ENCODE measurements around the gene CYB561. TPM values are rescaled to one million over a fixed set of nuclear protein-coding genes. Genes with fewer than 3 reads are reported as not detected.
A peak's percentile ranks its signal among the peaks of the same experiment; 100 is the strongest.

Gene CYB561
- total RNA-seq, 1 experiment from 2014 or later = 125 TPM

DNA sequence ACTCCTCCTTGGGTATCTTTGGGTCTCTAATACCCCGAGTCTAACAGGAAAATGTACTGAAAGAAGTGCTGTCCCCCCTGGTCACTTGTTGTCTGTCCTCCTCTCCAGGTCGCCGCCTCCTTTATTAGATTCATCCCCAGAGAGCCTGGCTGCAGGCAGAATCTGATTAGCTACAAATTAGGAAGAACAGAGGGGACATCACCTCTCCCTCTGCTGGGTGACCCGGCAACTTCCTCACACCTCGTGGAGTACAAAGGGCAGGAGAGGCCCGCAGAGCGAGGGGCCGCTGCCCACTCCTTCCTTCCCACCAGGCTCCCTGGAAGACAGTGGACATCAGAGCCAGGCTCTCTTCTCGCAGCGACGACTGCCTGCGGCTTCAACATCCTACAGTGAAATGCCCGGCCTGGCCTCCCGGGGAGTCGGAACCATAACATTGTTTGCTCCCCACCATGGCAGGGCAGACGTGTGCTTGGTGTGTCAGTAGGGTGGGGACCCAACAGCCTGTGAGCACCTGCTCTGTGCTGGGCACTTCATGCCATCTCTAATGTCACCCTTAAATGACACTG, 5.3 kb downstream of the CYB561 start:
- H3F3A ChIP-seq (ENCODE audit: low read length, unreplicated experiment) = peaks cover 4% of the 10 kb centered on the region
- no peaks in the 10 kb centered on the region for H3K9me2 ChIP-seq (replicated peaks; ENCODE audit: low read length)
- H3K27me3 ChIP-seq (ENCODE audit: low read length) = no peaks in the 10 kb centered on the region
- no peak for TF ChIP-seq EZH2phosphoT487 (IDR thresholded peaks at IDR 0.05; ENCODE audit: borderline replicate concordance, low read length)
- TF ChIP-seq, protein P1, sequence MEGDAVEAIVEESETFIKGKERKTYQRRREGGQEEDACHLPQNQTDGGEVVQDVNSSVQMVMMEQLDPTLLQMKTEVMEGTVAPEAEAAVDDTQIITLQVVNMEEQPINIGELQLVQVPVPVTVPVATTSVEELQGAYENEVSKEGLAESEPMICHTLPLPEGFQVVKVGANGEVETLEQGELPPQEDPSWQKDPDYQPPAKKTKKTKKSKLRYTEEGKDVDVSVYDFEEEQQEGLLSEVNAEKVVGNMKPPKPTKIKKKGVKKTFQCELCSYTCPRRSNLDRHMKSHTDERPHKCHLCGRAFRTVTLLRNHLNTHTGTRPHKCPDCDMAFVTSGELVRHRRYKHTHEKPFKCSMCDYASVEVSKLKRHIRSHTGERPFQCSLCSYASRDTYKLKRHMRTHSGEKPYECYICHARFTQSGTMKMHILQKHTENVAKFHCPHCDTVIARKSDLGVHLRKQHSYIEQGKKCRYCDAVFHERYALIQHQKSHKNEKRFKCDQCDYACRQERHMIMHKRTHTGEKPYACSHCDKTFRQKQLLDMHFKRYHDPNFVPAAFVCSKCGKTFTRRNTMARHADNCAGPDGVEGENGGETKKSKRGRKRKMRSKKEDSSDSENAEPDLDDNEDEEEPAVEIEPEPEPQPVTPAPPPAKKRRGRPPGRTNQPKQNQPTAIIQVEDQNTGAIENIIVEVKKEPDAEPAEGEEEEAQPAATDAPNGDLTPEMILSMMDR (conservative IDR thresholded peaks at IDR 0.05; ENCODE audit: low read depth, low read length) = no peak
- TF ChIP-seq EZH2 (IDR thresholded peaks at IDR 0.05; ENCODE audit: low read length, unreplicated experiment) = no peak
- no peak overlapping the region for H3K9ac ChIP-seq (ENCODE audit: low read length)
- no TSS peak for BruUV-seq (replicated peaks)
- no peaks in the 10 kb centered on the region for H3K36me3 ChIP-seq (ENCODE audit: low read depth, low read length)
- intact Hi-C loops (cut with micrococcal nuclease) = no loop called here
- DNase-seq (no peak), ATAC-seq (no peak)
- H4K20me1 ChIP-seq (ENCODE audit: low read length) = no peaks in the 10 kb centered on the region
- POLR2A ChIA-PET (ENCODE audit: unreplicated experiment) = interaction anchor here (0.7 kb wide), 1 partner anchor 38 kb away, joined by 6 read pairs; no protein-coding TSS in a partner anchor
- no peak overlapping the region for H2AFZ ChIP-seq (ENCODE audit: low read length)
- H3K79me2 ChIP-seq (ENCODE audit: low read length) = peaks cover 94% of the 10 kb centered on the region
- peak overlapping the region; percentile 66; the same call in 1 of the 2 replicates for H3K27ac ChIP-seq (ENCODE audit: low read length)
- H3K4me1 ChIP-seq (ENCODE audit: insufficient read depth, low read length) = peaks cover 42% of the 10 kb centered on the region
- H3K4me2 ChIP-seq (ENCODE audit: low read length) = no peak overlapping the region
- no peak overlapping the region for H3K4me3 ChIP-seq (ENCODE audit: low read length)
- H3K9me3 ChIP-seq (ENCODE audit: low read length) = no peaks in the 10 kb centered on the region
- CTCF ChIA-PET = interaction anchor here (1.5 kb wide), 1 partner anchor 171 kb away, joined by 8 read pairs; no protein-coding TSS in a partner anchor

DNA sequence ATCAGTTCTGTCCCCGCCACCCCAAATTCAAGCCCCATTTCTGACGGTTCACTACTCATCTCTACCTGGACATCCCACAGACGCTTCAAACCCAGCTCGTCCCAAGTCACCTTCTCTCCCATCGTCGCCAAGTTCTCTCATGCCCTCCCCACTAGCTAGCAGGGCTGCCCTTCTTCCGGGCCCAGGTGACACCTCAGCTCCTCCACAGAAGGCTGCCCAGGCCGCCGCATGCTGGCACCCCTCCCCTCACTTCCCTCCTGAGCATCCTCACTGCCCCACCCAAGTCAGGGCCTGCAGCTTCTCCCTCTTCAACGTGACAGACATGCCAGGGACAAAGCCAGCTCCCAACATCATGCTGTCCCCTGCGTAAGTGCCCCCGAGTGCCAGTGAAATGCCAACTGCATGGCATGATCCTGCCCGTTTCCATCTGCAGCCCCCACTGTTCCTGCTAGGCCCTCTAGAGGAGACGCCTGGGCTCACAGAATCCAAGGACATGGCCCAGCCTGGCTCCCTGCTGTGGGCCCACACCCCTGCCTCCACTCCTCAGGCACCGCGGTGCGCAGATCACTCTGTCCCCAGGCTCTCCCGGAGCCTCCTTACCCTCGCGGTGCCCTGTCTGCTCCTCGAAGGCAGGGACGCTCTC, 5.9 kb downstream of the CYB561 start:
- BruUV-seq (replicated peaks) = no TSS peak

More for the DNA sequence above, 5.9 kb downstream of the CYB561 start:
- TF ChIP-seq EZH2 (IDR thresholded peaks at IDR 0.05; ENCODE audit: low read length, unreplicated experiment) (no peak), EZH2phosphoT487 (IDR thresholded peaks at IDR 0.05; ENCODE audit: borderline replicate concordance, low read length) (no peak)
- TF ChIP-seq, protein P1 (conservative IDR thresholded peaks at IDR 0.05; ENCODE audit: low read depth, low read length) = no peak
- ATAC-seq (no peak; the same call in 1 of the 2 replicates), DNase-seq (no peak)
- peak overlapping the region; percentile 51 for H3K4me2 ChIP-seq (ENCODE audit: low read length)
- ChIA-PET POLR2A (ENCODE audit: unreplicated experiment) (interaction anchor here (0.6 kb wide), 1 partner anchor 12 kb away, joined by 4 read pairs; no protein-coding TSS in a partner anchor), CTCF (interaction anchor here (0.6 to 1.5 kb wide), 4 partner anchors 15 to 172 kb away, joined by 3 to 8 read pairs (median 3); no protein-coding TSS in a partner anchor)
- no peaks in the 10 kb centered on the region for H3K27me3 ChIP-seq (ENCODE audit: low read length)
- no peaks in the 10 kb centered on the region for H3K9me2 ChIP-seq (replicated peaks; ENCODE audit: low read length)
- intact Hi-C loops (cut with micrococcal nuclease) = no loop called here
- peak overlapping the region; percentile 21; the same call in 1 of the 2 replicates for H3K4me3 ChIP-seq (ENCODE audit: low read length)
- H3K36me3 ChIP-seq (ENCODE audit: low read depth, low read length) = no peaks in the 10 kb centered on the region
- no peak overlapping the region for H2AFZ ChIP-seq (ENCODE audit: low read length)
- H3K9me3 ChIP-seq (ENCODE audit: low read length) = no peaks in the 10 kb centered on the region
- peak overlapping the region; percentile 7; the same call in 1 of the 2 replicates for H3K9ac ChIP-seq (ENCODE audit: low read length)
- peaks cover 47% of the 10 kb centered on the region for H3K4me1 ChIP-seq (ENCODE audit: insufficient read depth, low read length)
- peaks cover 4% of the 10 kb centered on the region for H3F3A ChIP-seq (ENCODE audit: low read length, unreplicated experiment)
- peak overlapping the region; percentile 66 for H3K27ac ChIP-seq (ENCODE audit: low read length)
- no peaks in the 10 kb centered on the region for H4K20me1 ChIP-seq (ENCODE audit: low read length)
- H3K79me2 ChIP-seq (ENCODE audit: low read length) = peaks cover 88% of the 10 kb centered on the region
